22Rv1 (cell line): ENCODE data around the gene RTN1.

Experiments used
- CTCF ChIP-seq: fragments of 450-650 bp; IDR thresholded peaks from 2 replicates; pipeline ENCODE4 v1.5.1; 2017; ENCODE audit warnings: mild to moderate bottlenecking
- ZFX ChIP-seq: fragments of 450-650 bp; IDR thresholded peaks from 2 replicates; pipeline ENCODE4 v1.6.1; 2017; ENCODE audit warnings: antibody characterized with exemption, borderline replicate concordance

- TF ChIP-seq CTCF, result no peak
- no peak for TF ChIP-seq ZFX
Observed at GRCh38 chr14:59678352-59678751, 192.2 kb downstream of the RTN1 start.
